Measurements from ENCODE around the gene CHD6.

GRCh38 chr20:41424011-41424410, 194.2 kb downstream of the CHD6 start:
- TF ChIP-seq, protein P1, sequence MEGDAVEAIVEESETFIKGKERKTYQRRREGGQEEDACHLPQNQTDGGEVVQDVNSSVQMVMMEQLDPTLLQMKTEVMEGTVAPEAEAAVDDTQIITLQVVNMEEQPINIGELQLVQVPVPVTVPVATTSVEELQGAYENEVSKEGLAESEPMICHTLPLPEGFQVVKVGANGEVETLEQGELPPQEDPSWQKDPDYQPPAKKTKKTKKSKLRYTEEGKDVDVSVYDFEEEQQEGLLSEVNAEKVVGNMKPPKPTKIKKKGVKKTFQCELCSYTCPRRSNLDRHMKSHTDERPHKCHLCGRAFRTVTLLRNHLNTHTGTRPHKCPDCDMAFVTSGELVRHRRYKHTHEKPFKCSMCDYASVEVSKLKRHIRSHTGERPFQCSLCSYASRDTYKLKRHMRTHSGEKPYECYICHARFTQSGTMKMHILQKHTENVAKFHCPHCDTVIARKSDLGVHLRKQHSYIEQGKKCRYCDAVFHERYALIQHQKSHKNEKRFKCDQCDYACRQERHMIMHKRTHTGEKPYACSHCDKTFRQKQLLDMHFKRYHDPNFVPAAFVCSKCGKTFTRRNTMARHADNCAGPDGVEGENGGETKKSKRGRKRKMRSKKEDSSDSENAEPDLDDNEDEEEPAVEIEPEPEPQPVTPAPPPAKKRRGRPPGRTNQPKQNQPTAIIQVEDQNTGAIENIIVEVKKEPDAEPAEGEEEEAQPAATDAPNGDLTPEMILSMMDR (IDR thresholded peaks at IDR 0.05), result no peak
- TF ChIP-seq POLR2A (IDR thresholded peaks at IDR 0.05) (no peak), POLR2AphosphoS5 (IDR thresholded peaks at IDR 0.05) (no peak)

Measured in prostate gland (tissue), 2 donors.